OCI-LY1 (cell line): Measurements from ENCODE around the gene LAMA5.

Source experiments
- H2AFZ ChIP-seq: fragments of 200-600 bp; sonication (generic), shearing (Covaris generic); 2 replicates; pipeline ENCODE4 v1.6.0; 2014; ENCODE audit warnings: antibody characterized with exemption, mild to moderate bottlenecking, low read length
- H3F3A ChIP-seq: fragments of 200-600 bp; sonication (generic), shearing (Covaris generic); 2 replicates; pipeline ENCODE4 v1.6.0; 2014; ENCODE audit warnings: mild to moderate bottlenecking, antibody characterized with exemption, low read length, moderate library complexity; ENCODE audit not compliant: insufficient read depth
- H3K27ac ChIP-seq: fragments of 200-600 bp; sonication (generic); 2 replicates; pipeline ENCODE4 v1.5.1; 2014; ENCODE audit warnings: low read length, mixed run types, mild to moderate bottlenecking, low read depth; ENCODE audit not compliant: poor library complexity, severe bottlenecking
- H3K27me3 ChIP-seq: fragments of 200-600 bp; sonication (generic); 2 replicates; pipeline ENCODE4 v1.6.0; 2014; ENCODE audit warnings: antibody characterized with exemption, mild to moderate bottlenecking, low read length, moderate library complexity; ENCODE audit not compliant: insufficient read depth
- H3K36me3 ChIP-seq: fragments of 200-600 bp; sonication (generic); 2 replicates; pipeline ENCODE4 v1.6.1; 2014; ENCODE audit warnings: mild to moderate bottlenecking, antibody characterized with exemption, low read length, moderate library complexity, mixed read lengths; ENCODE audit not compliant: insufficient read depth
- H3K4me1 ChIP-seq: fragments of 200-600 bp; sonication (generic); 2 replicates; pipeline ENCODE4 v1.5.1; 2014; ENCODE audit warnings: mild to moderate bottlenecking, low read length, moderate library complexity; ENCODE audit not compliant: insufficient read depth, severe bottlenecking
- H3K4me2 ChIP-seq: fragments of 200-600 bp; sonication (generic), shearing (Covaris generic); 2 replicates; pipeline ENCODE4 v1.6.1; 2014; ENCODE audit warnings: low read length
- H3K4me3 ChIP-seq: fragments of 200-600 bp; sonication (generic); 2 replicates; pipeline ENCODE4 v1.5.1; 2014; ENCODE audit warnings: low read length, low read depth, mild to moderate bottlenecking, mixed read lengths; ENCODE audit not compliant: poor library complexity, severe bottlenecking
- H3K79me2 ChIP-seq: fragments of 200-600 bp; shearing (Covaris generic); 2 replicates; pipeline ENCODE4 v1.6.1; 2016; ENCODE audit warnings: mixed run types, low read length, mixed read lengths; ENCODE audit not compliant: insufficient read depth
- H3K9ac ChIP-seq: fragments of 200-600 bp; sonication (generic), shearing (Covaris generic); 2 replicates; pipeline ENCODE4 v1.6.1; 2014; ENCODE audit warnings: mild to moderate bottlenecking, low read length, mixed read lengths
- H3K9me2 ChIP-seq: fragments of 200-600 bp; sonication (generic), shearing (Covaris generic); 2 replicates; pipeline ENCODE4 v1.6.1; 2014; ENCODE audit warnings: low read depth, mild to moderate bottlenecking, low read length, mixed read lengths
- H3K9me3 ChIP-seq: fragments of 200-600 bp; shearing (Covaris generic); 2 replicates; pipeline ENCODE4 v1.6.1; 2014; ENCODE audit warnings: low read length, mixed read lengths
- H4K20me1 ChIP-seq: fragments of 200-600 bp; sonication (generic), shearing (Covaris generic); 2 replicates; pipeline ENCODE4 v1.6.0; 2016; ENCODE audit warnings: mild to moderate bottlenecking, low read length; ENCODE audit not compliant: insufficient read depth
- EZH2 ChIP-seq: fragments of 200-600 bp; sonication (generic), shearing (Covaris generic); IDR thresholded peaks from 2 replicates; pipeline ENCODE4 v1.8.0; 2017; ENCODE audit warnings: borderline replicate concordance, mixed run types, mild to moderate bottlenecking, antibody characterized with exemption, low read length, moderate library complexity, mixed read lengths
- TF ChIP-seq, protein P1 (sequence below): fragments of 200-600 bp; sonication (generic), shearing (Covaris generic); IDR thresholded peaks from 2 replicates; pipeline ENCODE4 v1.5.1; 2017; ENCODE audit warnings: mild to moderate bottlenecking, antibody characterized with exemption, low read length, moderate library complexity, mixed read lengths

Gene LAMA5

DNA sequence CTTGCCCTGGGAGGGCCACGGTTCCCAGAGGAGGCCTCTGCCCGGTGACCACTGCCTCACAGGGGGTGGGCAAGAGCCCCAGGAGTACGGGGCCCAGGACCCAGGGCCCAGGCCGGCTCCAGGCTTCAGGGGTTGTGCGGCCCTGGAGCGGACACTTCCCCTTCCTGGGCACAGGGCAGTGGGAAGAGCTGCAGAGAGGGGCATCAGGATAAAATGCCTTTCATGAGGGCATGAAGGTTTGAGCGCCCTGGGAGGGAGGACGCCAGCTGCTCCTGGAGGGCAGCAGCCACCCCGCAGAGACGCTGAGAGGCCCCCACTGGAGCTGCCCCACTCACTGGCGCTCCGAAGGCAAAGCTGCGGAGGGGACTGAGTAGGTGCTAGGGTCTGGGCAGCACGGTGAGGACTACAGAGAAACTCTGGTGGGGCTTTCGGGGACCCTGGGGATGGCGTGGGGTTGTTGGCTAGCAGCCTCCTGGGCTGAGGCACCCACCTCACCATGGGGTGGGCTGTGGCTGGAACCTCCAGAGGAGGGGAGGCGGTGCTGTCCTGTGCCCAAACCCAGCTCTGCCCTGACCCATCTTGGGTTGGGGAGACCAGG is 10.4 kb downstream of the LAMA5 start:
- no peak overlapping the region for H3K27ac ChIP-seq
- H3K4me3 ChIP-seq = no peak overlapping the region
- H3K79me2 ChIP-seq = no peaks in the 10 kb centered on the region
- H3K36me3 ChIP-seq = no peaks in the 10 kb centered on the region
- no peaks in the 10 kb centered on the region for H3K9me2 ChIP-seq
- H4K20me1 ChIP-seq = no peaks in the 10 kb centered on the region
- no peak for TF ChIP-seq EZH2
- TF ChIP-seq, protein P1, sequence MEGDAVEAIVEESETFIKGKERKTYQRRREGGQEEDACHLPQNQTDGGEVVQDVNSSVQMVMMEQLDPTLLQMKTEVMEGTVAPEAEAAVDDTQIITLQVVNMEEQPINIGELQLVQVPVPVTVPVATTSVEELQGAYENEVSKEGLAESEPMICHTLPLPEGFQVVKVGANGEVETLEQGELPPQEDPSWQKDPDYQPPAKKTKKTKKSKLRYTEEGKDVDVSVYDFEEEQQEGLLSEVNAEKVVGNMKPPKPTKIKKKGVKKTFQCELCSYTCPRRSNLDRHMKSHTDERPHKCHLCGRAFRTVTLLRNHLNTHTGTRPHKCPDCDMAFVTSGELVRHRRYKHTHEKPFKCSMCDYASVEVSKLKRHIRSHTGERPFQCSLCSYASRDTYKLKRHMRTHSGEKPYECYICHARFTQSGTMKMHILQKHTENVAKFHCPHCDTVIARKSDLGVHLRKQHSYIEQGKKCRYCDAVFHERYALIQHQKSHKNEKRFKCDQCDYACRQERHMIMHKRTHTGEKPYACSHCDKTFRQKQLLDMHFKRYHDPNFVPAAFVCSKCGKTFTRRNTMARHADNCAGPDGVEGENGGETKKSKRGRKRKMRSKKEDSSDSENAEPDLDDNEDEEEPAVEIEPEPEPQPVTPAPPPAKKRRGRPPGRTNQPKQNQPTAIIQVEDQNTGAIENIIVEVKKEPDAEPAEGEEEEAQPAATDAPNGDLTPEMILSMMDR = no peak
- no peaks in the 10 kb centered on the region for H3F3A ChIP-seq
- H3K4me1 ChIP-seq = no peaks in the 10 kb centered on the region
- H3K9me3 ChIP-seq = no peaks in the 10 kb centered on the region
- H2AFZ ChIP-seq = no peak overlapping the region
- no peak overlapping the region for H3K9ac ChIP-seq
- no peak overlapping the region for H3K4me2 ChIP-seq
- peaks cover 7% of the 10 kb centered on the region; the same call in 1 of the 2 replicates for H3K27me3 ChIP-seq

DNA sequence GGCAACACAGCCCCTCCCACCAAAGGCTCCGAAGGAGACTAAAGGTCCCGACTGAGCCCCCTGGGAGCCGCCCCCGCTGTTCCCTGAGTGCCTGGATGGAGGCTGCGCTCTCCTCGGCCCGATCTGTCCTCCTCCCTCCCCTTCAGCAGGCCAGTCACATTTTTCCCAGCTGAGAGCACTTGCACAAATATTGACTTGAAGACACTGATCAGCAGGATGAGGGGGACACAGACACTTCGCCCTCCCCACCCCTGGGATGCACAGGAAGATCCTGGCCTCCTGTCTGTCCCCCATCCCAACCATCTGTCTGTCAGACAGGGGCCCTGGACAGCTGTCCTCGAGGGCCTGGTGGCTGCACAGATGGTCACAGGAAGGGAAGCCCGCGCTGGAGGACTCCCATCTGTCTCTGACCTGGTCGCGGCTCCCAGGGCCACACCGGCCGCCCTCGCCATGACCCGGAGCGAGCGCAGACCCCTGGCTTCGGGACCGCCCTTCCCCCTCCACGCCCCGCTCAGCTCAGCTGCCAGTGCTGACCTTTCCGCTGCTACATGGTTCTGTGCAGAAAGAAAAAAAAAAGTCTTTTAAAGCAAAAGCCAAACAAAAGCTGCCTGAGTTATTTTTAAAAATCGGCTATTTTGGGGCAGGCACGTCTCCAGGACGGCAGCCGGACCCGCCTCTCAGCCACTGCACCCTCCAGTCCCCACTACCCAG is 11.1 kb downstream of the LAMA5 start:
- Histone ChIP-seq H3K9me3 (no peaks in the 10 kb centered on the region), H3K4me2 (no peak overlapping the region), H3K4me3 (no peak overlapping the region), H3K27ac (no peak overlapping the region), H3K9me2 (no peaks in the 10 kb centered on the region), H4K20me1 (no peaks in the 10 kb centered on the region), H3K79me2 (no peaks in the 10 kb centered on the region), H2AFZ (no peak overlapping the region), H3K4me1 (no peaks in the 10 kb centered on the region), H3K36me3 (no peaks in the 10 kb centered on the region), H3K9ac (no peak overlapping the region), H3K27me3 (peaks cover 7% of the 10 kb centered on the region; the same call in 1 of the 2 replicates), H3F3A (no peaks in the 10 kb centered on the region)
- TF ChIP-seq, protein P1 = no peak
- no peak for TF ChIP-seq EZH2

DNA sequence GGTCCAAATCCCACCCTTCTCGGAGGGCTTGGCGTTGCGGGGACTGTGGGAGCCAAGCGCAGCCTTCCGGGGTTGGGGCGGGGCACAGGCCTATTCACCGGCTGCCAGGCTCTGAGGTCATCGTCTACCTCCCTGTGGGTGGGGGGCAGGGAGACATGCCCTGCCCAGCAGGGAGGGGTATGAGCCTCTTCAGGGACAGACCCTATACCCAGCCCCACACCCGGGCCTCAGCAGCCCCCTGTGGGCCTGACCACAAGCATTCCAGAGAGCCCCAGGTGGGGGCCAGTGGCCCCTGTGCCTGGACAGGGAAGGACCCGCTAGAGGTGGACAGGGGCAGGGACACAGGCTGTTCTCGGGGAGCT is 11.6 kb downstream of the LAMA5 start:
- no peaks in the 10 kb centered on the region for H3K9me2 ChIP-seq
- H4K20me1 ChIP-seq = no peaks in the 10 kb centered on the region
- H3K4me2 ChIP-seq = no peak overlapping the region
- no peaks in the 10 kb centered on the region for H3K79me2 ChIP-seq
- TF ChIP-seq EZH2 = no peak
- TF ChIP-seq, protein P1 = no peak
- no peaks in the 10 kb centered on the region for H3K9me3 ChIP-seq
- H3K27ac ChIP-seq = no peak overlapping the region
- no peaks in the 10 kb centered on the region for H3K4me1 ChIP-seq
- no peak overlapping the region for H2AFZ ChIP-seq
- H3K9ac ChIP-seq = no peak overlapping the region
- no peaks in the 10 kb centered on the region for H3K36me3 ChIP-seq
- H3K4me3 ChIP-seq = no peak overlapping the region
- peaks cover 7% of the 10 kb centered on the region; the same call in 1 of the 2 replicates for H3K27me3 ChIP-seq
- H3F3A ChIP-seq = no peaks in the 10 kb centered on the region
